ENCODE results near the gene BCOR.

DNA sequence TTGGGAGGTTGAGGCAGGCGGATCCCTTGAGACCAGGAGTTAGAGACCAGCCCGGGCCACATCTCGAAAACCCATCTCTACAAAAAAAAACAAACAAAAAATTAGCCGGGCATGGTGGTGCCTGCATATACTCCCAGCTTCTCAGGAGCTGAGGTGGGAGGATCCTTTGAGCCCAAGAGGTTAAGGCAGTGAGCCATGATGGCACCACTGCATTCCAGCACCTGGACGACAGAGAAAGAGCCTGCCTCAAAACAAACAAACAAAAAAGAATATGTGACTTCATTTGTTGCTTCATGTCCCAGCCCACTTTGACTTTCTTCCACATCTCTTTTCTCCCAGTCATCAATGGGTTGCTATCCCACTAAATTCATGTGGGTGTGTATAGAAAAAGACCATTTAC, 79.7 kb downstream of the BCOR start:
- TF ChIP-seq POLR2A (IDR thresholded peaks at IDR 0.05): no peak
- TF ChIP-seq, protein P1, sequence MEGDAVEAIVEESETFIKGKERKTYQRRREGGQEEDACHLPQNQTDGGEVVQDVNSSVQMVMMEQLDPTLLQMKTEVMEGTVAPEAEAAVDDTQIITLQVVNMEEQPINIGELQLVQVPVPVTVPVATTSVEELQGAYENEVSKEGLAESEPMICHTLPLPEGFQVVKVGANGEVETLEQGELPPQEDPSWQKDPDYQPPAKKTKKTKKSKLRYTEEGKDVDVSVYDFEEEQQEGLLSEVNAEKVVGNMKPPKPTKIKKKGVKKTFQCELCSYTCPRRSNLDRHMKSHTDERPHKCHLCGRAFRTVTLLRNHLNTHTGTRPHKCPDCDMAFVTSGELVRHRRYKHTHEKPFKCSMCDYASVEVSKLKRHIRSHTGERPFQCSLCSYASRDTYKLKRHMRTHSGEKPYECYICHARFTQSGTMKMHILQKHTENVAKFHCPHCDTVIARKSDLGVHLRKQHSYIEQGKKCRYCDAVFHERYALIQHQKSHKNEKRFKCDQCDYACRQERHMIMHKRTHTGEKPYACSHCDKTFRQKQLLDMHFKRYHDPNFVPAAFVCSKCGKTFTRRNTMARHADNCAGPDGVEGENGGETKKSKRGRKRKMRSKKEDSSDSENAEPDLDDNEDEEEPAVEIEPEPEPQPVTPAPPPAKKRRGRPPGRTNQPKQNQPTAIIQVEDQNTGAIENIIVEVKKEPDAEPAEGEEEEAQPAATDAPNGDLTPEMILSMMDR (IDR thresholded peaks at IDR 0.05): no peak
